Trophoblast cell (in vitro differentiated cells and primary cell): ENCODE measurements around the gene EMC7.

Source experiments
- DNase-seq, 2 donors: peaks; one replicate each; pipeline ENCODE4 v3.0.0-alpha.2; 2016
- H2AFZ ChIP-seq: 2 replicates; pipeline ENCODE4 v1.6.1; 2013; ENCODE audit warnings: low read length, moderate library complexity, mild to moderate bottlenecking; ENCODE audit not compliant: insufficient read depth, poor library complexity
- H2AK5ac ChIP-seq: 2 replicates; pipeline ENCODE4 v1.6.1; 2013; ENCODE audit warnings: mild to moderate bottlenecking, low read length
- H2BK120ac ChIP-seq: 2 replicates; pipeline ENCODE4 v1.6.1; 2013; ENCODE audit warnings: low read length, mild to moderate bottlenecking, moderate library complexity; ENCODE audit not compliant: insufficient read depth, poor library complexity
- H2BK12ac ChIP-seq: 2 replicates; pipeline ENCODE4 v1.6.1; 2013; ENCODE audit warnings: mild to moderate bottlenecking, low read length, moderate library complexity
- H2BK5ac ChIP-seq: 2 replicates; pipeline ENCODE4 v1.6.1; 2013; ENCODE audit warnings: low read length, low read depth, moderate library complexity, mild to moderate bottlenecking; ENCODE audit not compliant: poor library complexity
- H3K14ac ChIP-seq: 2 replicates; pipeline ENCODE4 v1.6.1; 2013; ENCODE audit warnings: mild to moderate bottlenecking, low read length
- H3K18ac ChIP-seq: 2 replicates; pipeline ENCODE4 v1.6.1; 2013; ENCODE audit warnings: mild to moderate bottlenecking, low read length
- H3K23ac ChIP-seq: 2 replicates; pipeline ENCODE4 v1.6.1; 2013; ENCODE audit warnings: low read length
- H3K27ac ChIP-seq: 2 replicates; pipeline ENCODE4 v1.5.1; 2013; ENCODE audit warnings: low read depth, mild to moderate bottlenecking, inconsistent platforms, low read length, moderate library complexity
- H3K27me3 ChIP-seq: 2 replicates; pipeline ENCODE4 v1.6.1; 2013; ENCODE audit warnings: inconsistent platforms, mild to moderate bottlenecking, low read length, moderate library complexity; ENCODE audit not compliant: insufficient read depth
- H3K36me3 ChIP-seq, 2 experiments: 1 replicate in 1 of 2; 2 replicates in 1 of 2; pipeline ENCODE4 v1.6.1; 2013; ENCODE audit warnings: low read length in 2 of 2, mild to moderate bottlenecking in 2 of 2, moderate library complexity in 1 of 2; ENCODE audit not compliant: insufficient read depth in 2 of 2, control insufficient read depth in 1 of 2
- H3K4ac ChIP-seq: 2 replicates; pipeline ENCODE4 v1.6.1; 2013; ENCODE audit warnings: low read depth, mild to moderate bottlenecking, low read length, moderate library complexity
- H3K4me1 ChIP-seq, 2 experiments: 1 replicate in 1 of 2; 2 replicates in 1 of 2; pipeline ENCODE4 v1.6.1; 2013; ENCODE audit warnings: low read length in 2 of 2, mild to moderate bottlenecking in 2 of 2, moderate library complexity in 1 of 2; ENCODE audit not compliant: insufficient read depth in 2 of 2, control insufficient read depth in 1 of 2
- H3K4me2 ChIP-seq: 2 replicates; pipeline ENCODE4 v1.6.1; 2013; ENCODE audit warnings: inconsistent platforms, mild to moderate bottlenecking, low read length, moderate library complexity
- H3K4me3 ChIP-seq: 2 replicates; pipeline ENCODE4 v1.5.1; 2013; ENCODE audit warnings: mild to moderate bottlenecking, low read depth, low read length, inconsistent platforms
- H3K79me1 ChIP-seq: one replicate; pipeline ENCODE4 v1.6.1; 2013; ENCODE audit warnings: low read length
- H3K79me2 ChIP-seq: 2 replicates; pipeline ENCODE4 v1.6.1; 2013; ENCODE audit warnings: low read length, mild to moderate bottlenecking; ENCODE audit not compliant: control insufficient read depth, insufficient read depth, poor library complexity
- H3K9ac ChIP-seq: 2 replicates; pipeline ENCODE4 v1.6.1; 2013; ENCODE audit warnings: mild to moderate bottlenecking, low read length
- H3K9me3 ChIP-seq: 2 replicates; pipeline ENCODE4 v1.6.1; 2013; ENCODE audit warnings: low read depth, mild to moderate bottlenecking, control low read depth, inconsistent platforms, low read length; ENCODE audit not compliant: insufficient read depth
- H4K12ac ChIP-seq: 2 replicates; pipeline ENCODE4 v1.6.1; 2013; ENCODE audit warnings: low read depth, mild to moderate bottlenecking, low read length, moderate library complexity
- H4K8ac ChIP-seq: 2 replicates; pipeline ENCODE4 v1.6.1; 2013; ENCODE audit warnings: low read depth, mild to moderate bottlenecking, low read length, moderate library complexity
- H4K91ac ChIP-seq: one replicate; pipeline ENCODE4 v1.6.1; 2013; ENCODE audit warnings: low read depth, mild to moderate bottlenecking, low read length, moderate library complexity
- WGBS: extraction: QIAGEN DNeasy Blood & Tissue Kit; methylation state at CpG from one replicate; pipeline ENCODE4 v1.1.7; 2013; ENCODE audit warnings: missing lambda C conversion rate; ENCODE audit not compliant: insufficient read length, insufficient coverage; ENCODE audit errors: extremely low coverage; 5-methylcytosine and 5-hydroxymethylcytosine counted together

The EMC7 gene

GRCh38 chr15:34078900-34079299 lies 22.8 kb downstream of the EMC7 start:
- Histone ChIP-seq H3K4me2 (no peak overlapping the region), H3K27ac (no peak overlapping the region), H3K14ac (no peak overlapping the region), H4K12ac (no peak overlapping the region), H3K4me1 (peaks cover 0 to 1% of the 10 kb centered on the region in 2 experiments), H2AK5ac (no peak overlapping the region), H3K79me2 (no peaks in the 10 kb centered on the region), H2AFZ (no peak overlapping the region), H2BK120ac (no peak overlapping the region), H3K23ac (no peak overlapping the region), H3K4ac (no peak overlapping the region), H3K79me1 (no peaks in the 10 kb centered on the region), H2BK12ac (no peak overlapping the region), H3K9ac (no peak overlapping the region), H4K8ac (no peak overlapping the region), H3K4me3 (no peak overlapping the region), H3K18ac (no peak overlapping the region), H2BK5ac (no peak overlapping the region), H3K27me3 (no peaks in the 10 kb centered on the region), H3K9me3 (no peaks in the 10 kb centered on the region), H3K36me3 (no peaks in the 10 kb centered on the region), H4K91ac (no peak overlapping the region)
- no peak for DNase-seq
- WGBS: no CpG with 5 or more reads among the region's 3 CpGs

GRCh38 chr15:34076785-34077184 lies 24.9 kb downstream of the EMC7 start:
- H4K8ac ChIP-seq: no peak overlapping the region
- H3K27ac ChIP-seq: no peak overlapping the region
- no peak overlapping the region for H2BK12ac ChIP-seq
- H2BK120ac ChIP-seq: no peak overlapping the region
- H3K27me3 ChIP-seq: no peaks in the 10 kb centered on the region
- no CpG with 5 or more reads among the region's 4 CpGs for WGBS
- no peak overlapping the region for H4K91ac ChIP-seq
- H3K79me2 ChIP-seq: no peaks in the 10 kb centered on the region
- no peak overlapping the region for H3K23ac ChIP-seq
- no peak overlapping the region for H3K18ac ChIP-seq
- H2AFZ ChIP-seq: no peak overlapping the region
- no peak overlapping the region for H2AK5ac ChIP-seq
- no peak overlapping the region for H3K14ac ChIP-seq
- H3K4me1 ChIP-seq: peaks cover 0 to 1% of the 10 kb centered on the region in 2 experiments
- H2BK5ac ChIP-seq: no peak overlapping the region
- DNase-seq: no peak
- no peak overlapping the region for H4K12ac ChIP-seq
- no peaks in the 10 kb centered on the region for H3K36me3 ChIP-seq
- H3K4me2 ChIP-seq: no peak overlapping the region
- H3K79me1 ChIP-seq: no peaks in the 10 kb centered on the region
- no peaks in the 10 kb centered on the region for H3K9me3 ChIP-seq
- H3K9ac ChIP-seq: peak overlapping the region; percentile 58
- H3K4ac ChIP-seq: no peak overlapping the region
- no peak overlapping the region for H3K4me3 ChIP-seq

GRCh38 chr15:34070003-34070402 lies 31.7 kb downstream of the EMC7 start:
- Histone ChIP-seq H2BK5ac (no peak overlapping the region), H3K9ac (no peak overlapping the region), H3K14ac (no peak overlapping the region)

GRCh38 chr15:34065941-34066340 lies 35.7 kb downstream of the EMC7 start:
- Histone ChIP-seq H3K9ac (no peak overlapping the region), H3K27ac (no peak overlapping the region), H3K4ac (no peak overlapping the region), H4K12ac (no peak overlapping the region), H3K79me2 (no peaks in the 10 kb centered on the region), H3K4me1 (no peaks in the 10 kb centered on the region), H3K23ac (no peak overlapping the region), H2BK120ac (no peak overlapping the region), H3K79me1 (no peaks in the 10 kb centered on the region), H3K4me3 (no peak overlapping the region), H3K18ac (no peak overlapping the region), H3K36me3 (no peaks in the 10 kb centered on the region), H3K14ac (no peak overlapping the region), H2AFZ (no peak overlapping the region), H4K8ac (no peak overlapping the region), H2BK5ac (no peak overlapping the region), H3K27me3 (no peaks in the 10 kb centered on the region), H3K9me3 (no peaks in the 10 kb centered on the region), H2AK5ac (no peak overlapping the region), H4K91ac (no peak overlapping the region), H2BK12ac (no peak overlapping the region), H3K4me2 (no peak overlapping the region)
- WGBS: no CpG with 5 or more reads among the region's 8 CpGs
- DNase-seq: no peak

More at GRCh38 chr15:34070003-34070402, 31.7 kb downstream of the EMC7 start:
- Histone ChIP-seq H3K27ac (no peak overlapping the region), H3K4ac (no peak overlapping the region), H2BK120ac (no peak overlapping the region), H3K4me2 (no peak overlapping the region), H4K8ac (no peak overlapping the region), H4K12ac (no peak overlapping the region), H2AK5ac (no peak overlapping the region), H2AFZ (no peak overlapping the region), H3K23ac (no peak overlapping the region), H3K4me1 (no peaks in the 10 kb centered on the region), H3K9me3 (no peaks in the 10 kb centered on the region), H3K36me3 (no peaks in the 10 kb centered on the region), H3K18ac (no peak overlapping the region), H4K91ac (no peak overlapping the region), H2BK12ac (no peak overlapping the region), H3K4me3 (no peak overlapping the region), H3K27me3 (no peaks in the 10 kb centered on the region), H3K79me2 (no peaks in the 10 kb centered on the region), H3K79me1 (no peaks in the 10 kb centered on the region)
- WGBS: no CpG with 5 or more reads among the region's 6 CpGs
- DNase-seq: no peak
